ENCODE measurements around the gene STX1A.

Gene STX1A

GRCh38 chr7:73742753-73743641 lies 23.5 kb upstream of the STX1A start:
- H3K4me3 ChIP-seq (ENCODE audit: low read length): no peak overlapping the region; the same call in 1 of the 2 replicates
- H3K36me3 ChIP-seq (ENCODE audit: control insufficient read depth, insufficient read depth, low read length): no peaks in the 10 kb centered on the region
- no peak overlapping the region for H3K27ac ChIP-seq (ENCODE audit: low read length)
- DNase-seq (ENCODE audit: low read depth, low spot score): no peak
- no peaks in the 10 kb centered on the region for H3K9me3 ChIP-seq (ENCODE audit: control insufficient read depth, insufficient read depth, low read length)
- no CpG with 5 or more reads among the region's 35 CpGs for WGBS (ENCODE audit: insufficient coverage, insufficient read length)
- H3K4me1 ChIP-seq (ENCODE audit: control insufficient read depth, insufficient read depth, low read length): peaks cover 11% of the 10 kb centered on the region; the same call in 1 of the 2 replicates
- H3K27me3 ChIP-seq (ENCODE audit: control insufficient read depth, insufficient read depth, low read length): no peaks in the 10 kb centered on the region

DNA sequence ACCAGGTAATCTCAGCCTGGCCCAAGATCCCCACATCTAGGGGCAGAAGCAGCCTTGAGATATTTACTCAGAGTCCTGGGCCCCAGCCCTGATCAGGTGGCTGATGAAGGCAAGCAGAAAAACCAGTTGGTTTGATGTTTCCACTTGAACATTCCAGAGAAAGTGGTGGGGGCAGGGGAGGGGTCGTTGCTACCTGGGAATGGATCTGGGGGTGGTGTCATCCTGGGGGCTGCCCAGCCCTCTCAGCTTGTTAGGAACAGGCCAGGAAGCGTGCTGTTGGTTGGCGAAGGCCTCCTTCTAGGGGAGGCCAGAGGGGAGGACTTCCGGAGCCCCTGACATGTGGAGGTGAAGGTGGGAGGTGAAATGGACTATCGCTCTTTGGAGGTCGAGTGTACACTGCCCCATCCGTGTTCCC lies 22.9 kb upstream of the STX1A start:
- H3K4me3 ChIP-seq (ENCODE audit: low read length): no peak overlapping the region; the same call in 1 of the 2 replicates
- no peak for DNase-seq (ENCODE audit: low read depth, low spot score)
- no peaks in the 10 kb centered on the region for H3K36me3 ChIP-seq (ENCODE audit: control insufficient read depth, insufficient read depth, low read length)
- peaks cover 11% of the 10 kb centered on the region; the same call in 1 of the 2 replicates for H3K4me1 ChIP-seq (ENCODE audit: control insufficient read depth, insufficient read depth, low read length)
- H3K27ac ChIP-seq (ENCODE audit: low read length): no peak overlapping the region
- H3K27me3 ChIP-seq (ENCODE audit: control insufficient read depth, insufficient read depth, low read length): no peaks in the 10 kb centered on the region
- no CpG with 5 or more reads among the region's 7 CpGs for WGBS (ENCODE audit: insufficient coverage, insufficient read length)
- no peaks in the 10 kb centered on the region for H3K9me3 ChIP-seq (ENCODE audit: control insufficient read depth, insufficient read depth, low read length)

DNA sequence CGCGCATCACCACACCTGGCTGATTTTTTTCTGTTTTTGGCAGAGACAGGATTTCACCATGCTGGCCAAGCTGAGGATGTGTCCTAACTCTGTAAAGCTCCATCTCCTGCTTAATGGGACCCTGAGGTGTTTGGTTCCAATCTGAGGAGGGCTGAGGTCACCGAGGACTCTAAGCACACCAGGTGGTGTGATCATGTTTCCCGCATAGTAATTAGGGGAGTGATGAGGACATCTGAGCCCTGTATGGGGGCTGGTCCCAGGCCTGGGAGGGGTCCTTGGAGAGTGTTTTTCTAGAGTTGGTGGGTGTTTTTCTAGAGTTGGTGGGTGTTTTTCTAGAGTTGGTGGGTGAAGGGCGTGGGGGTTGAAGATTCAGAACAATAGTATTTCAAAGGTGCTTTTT lies 22.1 kb upstream of the STX1A start:
- no peak for DNase-seq (ENCODE audit: low read depth, low spot score)
- no peak overlapping the region for H3K27ac ChIP-seq (ENCODE audit: low read length)
- no peaks in the 10 kb centered on the region for H3K9me3 ChIP-seq (ENCODE audit: control insufficient read depth, insufficient read depth, low read length)
- H3K4me3 ChIP-seq (ENCODE audit: low read length): no peak overlapping the region
- no peaks in the 10 kb centered on the region for H3K27me3 ChIP-seq (ENCODE audit: control insufficient read depth, insufficient read depth, low read length)
- H3K4me1 ChIP-seq (ENCODE audit: control insufficient read depth, insufficient read depth, low read length): peaks cover 11% of the 10 kb centered on the region; the same call in 1 of the 2 replicates
- peaks cover under 1% of the 10 kb centered on the region; the same call in 1 of the 2 replicates for H3K36me3 ChIP-seq (ENCODE audit: control insufficient read depth, insufficient read depth, low read length)
- WGBS (ENCODE audit: insufficient coverage, insufficient read length): no CpG with 5 or more reads among the region's 5 CpGs

DNA sequence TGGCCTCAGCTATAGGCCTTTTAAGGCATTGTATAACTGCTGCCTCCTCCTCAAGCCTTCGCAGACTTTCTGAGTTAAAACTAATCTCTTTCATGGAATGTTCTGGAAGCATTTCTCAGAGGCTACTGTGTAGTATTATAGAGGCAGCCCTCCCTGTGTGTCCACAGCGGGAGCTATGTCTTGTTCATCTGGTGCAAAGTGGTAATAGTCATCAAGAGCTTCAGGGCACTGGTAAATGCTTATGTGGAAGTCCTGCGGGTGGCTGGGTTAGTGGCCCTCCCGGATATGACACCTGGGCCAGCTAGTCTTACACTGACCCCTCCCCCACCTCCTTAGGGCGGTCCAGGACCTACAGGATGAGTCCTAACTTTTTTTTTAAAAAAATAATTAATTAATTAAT lies 21.3 kb upstream of the STX1A start:
- no peak overlapping the region for H3K27ac ChIP-seq (ENCODE audit: low read length)
- peaks cover 4% of the 10 kb centered on the region; the same call in 1 of the 2 replicates for H3K36me3 ChIP-seq (ENCODE audit: control insufficient read depth, insufficient read depth, low read length)
- WGBS (ENCODE audit: insufficient coverage, insufficient read length): no CpG with 5 or more reads among the region's 5 CpGs
- no peaks in the 10 kb centered on the region for H3K9me3 ChIP-seq (ENCODE audit: control insufficient read depth, insufficient read depth, low read length)
- DNase-seq (ENCODE audit: low read depth, low spot score): no peak
- H3K4me1 ChIP-seq (ENCODE audit: control insufficient read depth, insufficient read depth, low read length): peaks cover 11% of the 10 kb centered on the region; the same call in 1 of the 2 replicates
- no peak overlapping the region for H3K4me3 ChIP-seq (ENCODE audit: low read length)
- no peaks in the 10 kb centered on the region for H3K27me3 ChIP-seq (ENCODE audit: control insufficient read depth, insufficient read depth, low read length)

GRCh38 chr7:73740212-73740611 lies 20.7 kb upstream of the STX1A start:
- WGBS (ENCODE audit: insufficient coverage, insufficient read length): no CpG with 5 or more reads among the region's 7 CpGs
- Histone ChIP-seq H3K36me3 (ENCODE audit: control insufficient read depth, insufficient read depth, low read length) (peaks cover 7% of the 10 kb centered on the region; the same call in 1 of the 2 replicates), H3K27me3 (ENCODE audit: control insufficient read depth, insufficient read depth, low read length) (no peaks in the 10 kb centered on the region), H3K9me3 (ENCODE audit: control insufficient read depth, insufficient read depth, low read length) (no peaks in the 10 kb centered on the region), H3K27ac (ENCODE audit: low read length) (no peak overlapping the region), H3K4me1 (ENCODE audit: control insufficient read depth, insufficient read depth, low read length) (peaks cover 11% of the 10 kb centered on the region; the same call in 1 of the 2 replicates), H3K4me3 (ENCODE audit: low read length) (no peak overlapping the region)
- no peak for DNase-seq (ENCODE audit: low read depth, low spot score)

- no peak for DNase-seq (ENCODE audit: low read depth, low spot score)
- no peak overlapping the region for H3K27ac ChIP-seq (ENCODE audit: low read length)
- peak overlapping the region; percentile 74; the same call in 1 of the 2 replicates for H3K4me3 ChIP-seq (ENCODE audit: low read length)
- WGBS (ENCODE audit: insufficient coverage, insufficient read length): no CpG with 5 or more reads among the region's 13 CpGs
- no peaks in the 10 kb centered on the region for H3K9me3 ChIP-seq (ENCODE audit: control insufficient read depth, insufficient read depth, low read length)
- H3K4me1 ChIP-seq (ENCODE audit: control insufficient read depth, insufficient read depth, low read length): peaks cover 11% of the 10 kb centered on the region; the same call in 1 of the 2 replicates
- H3K36me3 ChIP-seq (ENCODE audit: control insufficient read depth, insufficient read depth, low read length): peaks cover 7% of the 10 kb centered on the region; the same call in 1 of the 2 replicates
- H3K27me3 ChIP-seq (ENCODE audit: control insufficient read depth, insufficient read depth, low read length): no peaks in the 10 kb centered on the region
These were observed 19.9 kb upstream of the STX1A start for GRCh38 chr7:73739387-73739767.

GRCh38 chr7:73738612-73739386 lies 19.3 kb upstream of the STX1A start, which contains the start of gene ABHD11:
TSS of gene ABHD11 (minus strand) at chr7:73738802. CDS start at chr7:73738770, 32 bp downstream.
- Histone ChIP-seq H3K36me3 (ENCODE audit: control insufficient read depth, insufficient read depth, low read length) (peaks cover 7% of the 10 kb centered on the region; the same call in 1 of the 2 replicates), H3K27me3 (ENCODE audit: control insufficient read depth, insufficient read depth, low read length) (no peaks in the 10 kb centered on the region), H3K4me3 (ENCODE audit: low read length) (peak within 1 kb of the TSS; percentile 75; the same call in 1 of the 2 replicates), H3K9me3 (ENCODE audit: control insufficient read depth, insufficient read depth, low read length) (no peaks in the 10 kb centered on the region), H3K4me1 (ENCODE audit: control insufficient read depth, insufficient read depth, low read length) (peaks cover 11% of the 10 kb centered on the region; the same call in 1 of the 2 replicates), H3K27ac (ENCODE audit: low read length) (no peak within 1 kb of the TSS)
- WGBS (ENCODE audit: insufficient coverage, insufficient read length): no CpG with 5 or more reads among the region's 84 CpGs
- DNase-seq (ENCODE audit: low read depth, low spot score): no peak

GRCh38 chr7:73738220-73738611 lies 18.7 kb upstream of the STX1A start:
- Histone ChIP-seq H3K27ac (ENCODE audit: low read length) (no peak overlapping the region), H3K36me3 (ENCODE audit: control insufficient read depth, insufficient read depth, low read length) (peaks cover 7% of the 10 kb centered on the region; the same call in 1 of the 2 replicates), H3K27me3 (ENCODE audit: control insufficient read depth, insufficient read depth, low read length) (no peaks in the 10 kb centered on the region), H3K4me3 (ENCODE audit: low read length) (peak overlapping the region; percentile 75; the same call in 1 of the 2 replicates), H3K9me3 (ENCODE audit: control insufficient read depth, insufficient read depth, low read length) (no peaks in the 10 kb centered on the region), H3K4me1 (ENCODE audit: control insufficient read depth, insufficient read depth, low read length) (peaks cover 7% of the 10 kb centered on the region; the same call in 1 of the 2 replicates)
- WGBS (ENCODE audit: insufficient coverage, insufficient read length): no CpG with 5 or more reads among the region's 24 CpGs
- DNase-seq (ENCODE audit: low read depth, low spot score): no peak

DNA sequence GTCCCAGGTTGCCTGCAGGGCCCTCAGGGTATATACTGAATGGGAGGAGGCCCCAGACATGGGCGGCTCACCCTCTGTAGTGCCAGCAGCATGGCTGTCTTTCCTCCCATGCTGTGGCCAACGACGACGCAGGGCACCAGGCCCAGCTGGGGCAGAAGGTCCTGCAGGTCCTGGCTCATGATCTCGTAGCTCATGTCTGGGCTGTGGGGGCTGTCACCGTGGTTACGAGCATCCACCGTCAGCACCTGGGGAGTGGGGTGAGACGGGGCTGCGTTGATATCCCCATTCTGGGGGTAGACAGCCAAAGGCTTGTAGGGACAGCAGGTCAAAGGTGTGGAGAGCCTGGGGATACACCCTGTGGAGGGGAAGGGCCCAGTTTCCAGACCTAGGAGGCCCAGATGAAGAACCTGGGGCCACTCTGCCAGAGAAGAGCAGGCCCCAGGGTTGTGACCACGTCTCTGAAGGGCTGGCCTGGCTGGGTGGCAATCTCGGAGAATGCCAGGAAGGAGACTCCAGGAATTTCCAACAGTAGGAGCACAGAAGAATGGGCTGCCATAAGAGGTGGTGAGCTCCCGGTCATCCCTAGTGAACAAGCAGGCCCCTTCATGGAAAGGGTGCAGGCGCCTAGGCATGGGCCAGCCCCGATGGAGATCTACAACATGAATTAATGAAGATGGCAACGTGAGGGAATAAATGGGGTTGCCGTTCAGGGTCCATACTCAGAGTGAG lies 18.2 kb upstream of the STX1A start:
- Histone ChIP-seq H3K27me3 (ENCODE audit: control insufficient read depth, insufficient read depth, low read length) (no peaks in the 10 kb centered on the region), H3K36me3 (ENCODE audit: control insufficient read depth, insufficient read depth, low read length) (peaks cover 7% of the 10 kb centered on the region; the same call in 1 of the 2 replicates), H3K27ac (ENCODE audit: low read length) (no peak overlapping the region), H3K9me3 (ENCODE audit: control insufficient read depth, insufficient read depth, low read length) (no peaks in the 10 kb centered on the region), H3K4me1 (ENCODE audit: control insufficient read depth, insufficient read depth, low read length) (peaks cover 5% of the 10 kb centered on the region; the same call in 1 of the 2 replicates), H3K4me3 (ENCODE audit: low read length) (no peak overlapping the region; the same call in 1 of the 2 replicates)
- DNase-seq (ENCODE audit: low read depth, low spot score): no peak
- WGBS (ENCODE audit: insufficient coverage, insufficient read length): no CpG with 5 or more reads among the region's 17 CpGs
